Mesodermal cell (in vitro differentiated cells): Measurements from ENCODE around the gene PCBP3.

Experiments
- H3K27ac ChIP-seq: 2 replicates; pipeline ENCODE4 v1.7.0; 2013; ENCODE audit warnings: mild to moderate bottlenecking, low read depth, low read length, moderate library complexity; ENCODE audit not compliant: severe bottlenecking
- H3K36me3 ChIP-seq: 2 replicates; pipeline ENCODE4 v1.7.1; 2013; ENCODE audit warnings: mild to moderate bottlenecking, low read length, moderate library complexity; ENCODE audit not compliant: control insufficient read depth, insufficient read depth
- H3K4me1 ChIP-seq: one replicate; pipeline ENCODE4 v1.7.1; 2013; ENCODE audit warnings: mild to moderate bottlenecking, low read length; ENCODE audit not compliant: insufficient read depth, control insufficient read depth, poor library complexity, severe bottlenecking
- H3K4me3 ChIP-seq: 2 replicates; pipeline ENCODE4 v1.7.0; 2013; ENCODE audit warnings: low read length, control low read depth, mild to moderate bottlenecking; ENCODE audit not compliant: insufficient read depth, poor library complexity, severe bottlenecking; ENCODE audit errors: extremely low read depth
- H3K9me3 ChIP-seq: 2 replicates; pipeline ENCODE4 v1.7.1; 2013; ENCODE audit warnings: mild to moderate bottlenecking, low read length, moderate library complexity; ENCODE audit not compliant: control insufficient read depth
- WGBS, 2 experiments: methylation state at CpG; one replicate each; pipeline ENCODE4 v1.1.5; 2013; ENCODE audit warnings: missing lambda C conversion rate in 2 of 2; ENCODE audit not compliant: insufficient coverage in 2 of 2; 5-methylcytosine and 5-hydroxymethylcytosine counted together

PCBP3 gene

GRCh38 chr21:45764792-45765191 is 121.3 kb downstream of the PCBP3 start:
- Histone ChIP-seq H3K36me3 (no peaks in the 10 kb centered on the region), H3K9me3 (no peaks in the 10 kb centered on the region), H3K27ac (no peak overlapping the region), H3K4me1 (no peaks in the 10 kb centered on the region), H3K4me3 (no peak overlapping the region)
- 93 to 96% methylated on average over 7 to 9 of the region's 9 CpGs for WGBS, 2 experiments

- Histone ChIP-seq H3K27ac (no peak overlapping the region), H3K4me1 (no peaks in the 10 kb centered on the region), H3K9me3 (no peaks in the 10 kb centered on the region), H3K36me3 (no peaks in the 10 kb centered on the region), H3K4me3 (no peak overlapping the region)
- WGBS, 2 experiments, result 90 to 93% methylated on average over 10 to 11 of the region's 12 CpGs
Measured at GRCh38 chr21:45765375-45765774, 121.8 kb downstream of the PCBP3 start.

GRCh38 chr21:45766055-45766454 is 122.5 kb downstream of the PCBP3 start:
- Histone ChIP-seq H3K4me1 (no peaks in the 10 kb centered on the region), H3K9me3 (no peaks in the 10 kb centered on the region), H3K27ac (no peak overlapping the region), H3K36me3 (no peaks in the 10 kb centered on the region), H3K4me3 (no peak overlapping the region)
- WGBS, 2 experiments, result 91 to 96% methylated on average over 9 to 11 of the region's 14 CpGs

- H3K27ac ChIP-seq, result no peak overlapping the region
- no peaks in the 10 kb centered on the region for H3K4me1 ChIP-seq
- no peak overlapping the region for H3K4me3 ChIP-seq
- H3K36me3 ChIP-seq, result no peaks in the 10 kb centered on the region
- WGBS, 2 experiments, result 88 to 94% methylated on average over 3 of the region's 5 CpGs
- H3K9me3 ChIP-seq, result no peaks in the 10 kb centered on the region
Measured at GRCh38 chr21:45766501-45766900, 123.0 kb downstream of the PCBP3 start.

GRCh38 chr21:45767071-45768006 is 123.8 kb downstream of the PCBP3 start:
- H3K4me3 ChIP-seq, result no peak overlapping the region
- H3K36me3 ChIP-seq, result no peaks in the 10 kb centered on the region
- H3K4me1 ChIP-seq, result no peaks in the 10 kb centered on the region
- H3K9me3 ChIP-seq, result no peaks in the 10 kb centered on the region
- no peak overlapping the region for H3K27ac ChIP-seq
- WGBS, 2 experiments, result 87 to 95% methylated on average over 10 to 12 of the region's 13 CpGs

GRCh38 chr21:45768011-45768739 is 124.7 kb downstream of the PCBP3 start:
- Histone ChIP-seq H3K4me1 (no peaks in the 10 kb centered on the region), H3K36me3 (no peaks in the 10 kb centered on the region), H3K27ac (no peak overlapping the region), H3K9me3 (no peaks in the 10 kb centered on the region), H3K4me3 (no peak overlapping the region)
- WGBS, 2 experiments, result 85 to 89% methylated on average over 9 to 11 of the region's 11 CpGs

- no peaks in the 10 kb centered on the region for H3K4me1 ChIP-seq
- WGBS, 2 experiments, result 65 to 81% methylated on average over 2 to 11 of the region's 11 CpGs
- no peak overlapping the region for H3K27ac ChIP-seq
- H3K36me3 ChIP-seq, result no peaks in the 10 kb centered on the region
- H3K4me3 ChIP-seq, result no peak overlapping the region
- H3K9me3 ChIP-seq, result no peaks in the 10 kb centered on the region
Measured at GRCh38 chr21:45768740-45769048, 125.2 kb downstream of the PCBP3 start.

- H3K27ac ChIP-seq, result no peak overlapping the region
- no peak overlapping the region for H3K4me3 ChIP-seq
- H3K4me1 ChIP-seq, result no peaks in the 10 kb centered on the region
- H3K36me3 ChIP-seq, result no peaks in the 10 kb centered on the region
- WGBS, 2 experiments, result 87 to 95% methylated on average over 14 of the region's 14 CpGs
- H3K9me3 ChIP-seq, result no peaks in the 10 kb centered on the region
Measured at GRCh38 chr21:45769294-45769693, 125.8 kb downstream of the PCBP3 start.

- WGBS, 2 experiments, result 97 to 100% methylated on average over 9 to 12 of the region's 16 CpGs
- H3K9me3 ChIP-seq, result no peaks in the 10 kb centered on the region
- no peaks in the 10 kb centered on the region for H3K4me1 ChIP-seq
- H3K4me3 ChIP-seq, result no peak overlapping the region
- no peak overlapping the region for H3K27ac ChIP-seq
- H3K36me3 ChIP-seq, result no peaks in the 10 kb centered on the region
Measured at GRCh38 chr21:45769896-45770295, 126.4 kb downstream of the PCBP3 start.

GRCh38 chr21:45772180-45772579 is 128.7 kb downstream of the PCBP3 start:
- Histone ChIP-seq H3K4me3 (no peak overlapping the region), H3K27ac (no peak overlapping the region), H3K9me3 (no peaks in the 10 kb centered on the region), H3K4me1 (no peaks in the 10 kb centered on the region), H3K36me3 (no peaks in the 10 kb centered on the region)

- Histone ChIP-seq H3K9me3 (peaks cover 7% of the 10 kb centered on the region), H3K27ac (no peak overlapping the region), H3K4me3 (no peak overlapping the region), H3K36me3 (no peaks in the 10 kb centered on the region), H3K4me1 (no peaks in the 10 kb centered on the region)
- 71 to 97% methylated on average over 1 to 3 of the region's 5 CpGs for WGBS, 2 experiments
Measured at GRCh38 chr21:45774291-45774690, 130.8 kb downstream of the PCBP3 start.
